ENCODE measurements around the gene DES. TPM values are rescaled to one million over a fixed set of nuclear protein-coding genes. Genes with fewer than 3 reads are reported as not detected.

The DES gene
- total and polyA plus RNA-seq, 7 experiments from 2014 or later, result 1.5 TPM; not detected in 6

DNA sequence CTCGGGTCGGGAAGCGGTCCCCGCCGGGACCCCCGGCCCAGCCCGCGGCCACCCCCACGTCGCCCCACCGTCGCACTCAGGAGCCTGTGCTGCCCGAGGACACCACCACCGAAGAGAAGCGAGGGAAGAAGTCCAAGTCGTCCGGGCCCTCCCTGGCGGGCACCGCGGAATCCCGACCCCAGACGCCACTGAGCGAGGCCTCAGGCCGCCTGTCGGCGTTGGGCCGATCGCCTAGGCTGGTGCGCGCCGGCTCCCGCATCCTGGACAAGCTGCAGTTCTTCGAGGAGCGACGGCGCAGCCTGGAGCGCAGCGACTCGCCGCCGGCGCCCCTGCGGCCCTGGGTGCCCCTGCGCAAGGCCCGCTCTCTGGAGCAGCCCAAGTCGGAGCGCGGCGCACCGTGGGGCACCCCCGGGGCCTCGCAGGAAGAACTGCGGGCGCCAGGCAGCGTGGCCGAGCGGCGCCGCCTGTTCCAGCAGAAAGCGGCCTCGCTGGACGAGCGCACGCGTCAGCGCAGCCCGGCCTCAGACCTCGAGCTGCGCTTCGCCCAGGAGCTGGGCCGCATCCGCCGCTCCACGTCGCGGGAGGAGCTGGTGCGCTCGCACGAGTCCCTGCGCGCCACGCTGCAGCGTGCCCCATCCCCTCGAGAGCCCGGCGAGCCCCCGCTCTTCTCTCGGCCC, 30.1 kb downstream of the DES start:
- DNase-seq, result no peak
- Histone ChIP-seq H3K9me3 (ENCODE audit: control insufficient read depth in 2 of 3, low read length in 3 of 3) (no peaks in the 10 kb centered on the region), H3K36me3 (ENCODE audit: control insufficient read depth in 2 of 3, insufficient read depth in 3 of 3, low read length in 3 of 3) (no peaks in the 10 kb centered on the region), H3K27ac (ENCODE audit: low read depth, low read length) (no peak overlapping the region), H3K4me3 (ENCODE audit: low read length) (no peak overlapping the region), H3K4me1 (ENCODE audit: control insufficient read depth in 2 of 2, insufficient read depth in 2 of 2, low read length in 2 of 2) (no peaks in the 10 kb centered on the region), H3K27me3 (ENCODE audit: control insufficient read depth in 2 of 2, insufficient read depth in 2 of 2, low read length in 2 of 2) (no peaks in the 10 kb centered on the region)
- CTCF ChIA-PET, result no interaction called here
- H3K27ac Mint-ChIP-seq, result no peak overlapping the region
- intact Hi-C loops (cut with micrococcal nuclease), result no loop called here
- no peaks in the 10 kb centered on the region for H3K9me3 Mint-ChIP-seq
- no peak for ATAC-seq
- POLR2A ChIA-PET, result no interaction called here
- peaks cover 5 to 55% (median 9%) of the 10 kb centered on the region in 5 donors for H3K27me3 Mint-ChIP-seq
- H3K4me1 Mint-ChIP-seq, result peaks cover 0 to 12% (median 4%) of the 10 kb centered on the region in 7 donors
- H3K36me3 Mint-ChIP-seq, result peaks cover 0 to 15% (median 0%) of the 10 kb centered on the region in 5 donors
- peak overlapping the region in 2 of 10 donors; percentile 23 to 38 for H3K4me3 Mint-ChIP-seq

DNA sequence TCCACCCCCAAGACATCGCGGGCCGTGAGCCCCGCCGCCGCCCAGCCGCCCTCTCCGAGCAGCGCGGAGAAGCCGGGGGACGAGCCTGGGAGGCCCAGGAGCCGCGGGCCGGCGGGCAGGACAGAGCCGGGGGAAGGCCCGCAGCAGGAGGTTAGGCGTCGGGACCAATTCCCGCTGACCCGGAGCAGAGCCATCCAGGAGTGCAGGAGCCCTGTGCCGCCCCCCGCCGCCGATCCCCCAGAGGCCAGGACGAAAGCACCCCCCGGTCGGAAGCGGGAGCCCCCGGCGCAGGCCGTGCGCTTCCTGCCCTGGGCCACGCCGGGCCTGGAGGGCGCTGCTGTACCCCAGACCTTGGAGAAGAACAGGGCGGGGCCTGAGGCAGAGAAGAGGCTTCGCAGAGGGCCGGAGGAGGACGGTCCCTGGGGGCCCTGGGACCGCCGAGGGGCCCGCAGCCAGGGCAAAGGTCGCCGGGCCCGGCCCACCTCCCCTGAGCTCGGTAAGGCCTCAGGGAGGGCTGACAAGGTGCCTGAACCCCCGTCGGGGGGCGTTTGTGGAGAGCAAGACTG, 30.7 kb downstream of the DES start:
- no peaks in the 10 kb centered on the region for H3K27me3 ChIP-seq (ENCODE audit: control insufficient read depth in 2 of 2, insufficient read depth in 2 of 2, low read length in 2 of 2)
- ChIA-PET POLR2A (no interaction called here), CTCF (no interaction called here)
- no peak overlapping the region for H3K27ac Mint-ChIP-seq
- H3K4me1 ChIP-seq (ENCODE audit: control insufficient read depth in 2 of 2, insufficient read depth in 2 of 2, low read length in 2 of 2), result no peaks in the 10 kb centered on the region
- no peaks in the 10 kb centered on the region for H3K36me3 ChIP-seq (ENCODE audit: control insufficient read depth in 2 of 3, insufficient read depth in 3 of 3, low read length in 3 of 3)
- H3K4me3 Mint-ChIP-seq, result peak overlapping the region in 3 of 10 donors; percentile 23 to 39 (median 38)
- H3K4me1 Mint-ChIP-seq, result peaks cover 0 to 12% (median 4%) of the 10 kb centered on the region in 7 donors
- intact Hi-C loops (cut with micrococcal nuclease), result no loop called here
- no peak overlapping the region for H3K27ac ChIP-seq (ENCODE audit: low read depth, low read length)
- no peaks in the 10 kb centered on the region for H3K9me3 ChIP-seq (ENCODE audit: control insufficient read depth in 2 of 3, low read length in 3 of 3)
- H3K4me3 ChIP-seq (ENCODE audit: low read length), result no peak overlapping the region
- H3K27me3 Mint-ChIP-seq, result peaks cover 5 to 50% (median 9%) of the 10 kb centered on the region in 5 donors
- DNase-seq (no peak), ATAC-seq (no peak)
- H3K9me3 Mint-ChIP-seq, result no peaks in the 10 kb centered on the region
- H3K36me3 Mint-ChIP-seq, result peaks cover 0 to 15% (median 0%) of the 10 kb centered on the region in 5 donors

DNA sequence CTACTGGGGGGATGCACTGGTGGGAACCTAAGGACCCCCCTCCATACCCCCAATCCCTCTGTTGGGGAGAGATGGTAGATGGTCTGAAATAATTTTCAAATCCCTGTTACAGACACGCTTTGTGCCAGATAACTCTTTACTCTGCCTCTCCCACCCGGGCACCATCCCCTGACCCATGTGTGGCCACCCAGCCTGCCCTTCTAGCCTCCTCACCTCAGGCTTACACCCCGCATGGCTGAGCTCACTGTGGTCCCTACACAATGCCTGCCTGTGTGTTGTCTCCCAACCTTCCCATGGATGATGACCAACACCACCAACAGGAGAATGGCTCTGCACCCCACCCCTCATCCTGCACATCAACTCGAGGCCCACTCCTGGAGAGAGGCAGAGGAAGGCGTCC, 31.4 kb downstream of the DES start:
- Histone ChIP-seq H3K27ac (ENCODE audit: low read depth, low read length) (no peak overlapping the region), H3K4me3 (ENCODE audit: low read length) (no peak overlapping the region), H3K36me3 (ENCODE audit: control insufficient read depth in 2 of 3, insufficient read depth in 3 of 3, low read length in 3 of 3) (no peaks in the 10 kb centered on the region), H3K27me3 (ENCODE audit: control insufficient read depth in 2 of 2, insufficient read depth in 2 of 2, low read length in 2 of 2) (no peaks in the 10 kb centered on the region), H3K4me1 (ENCODE audit: control insufficient read depth in 2 of 2, insufficient read depth in 2 of 2, low read length in 2 of 2) (no peaks in the 10 kb centered on the region), H3K9me3 (ENCODE audit: control insufficient read depth in 2 of 3, low read length in 3 of 3) (no peaks in the 10 kb centered on the region)
- H3K27ac Mint-ChIP-seq, result peak overlapping the region in 1 of 9 donors; percentile 71
- ChIA-PET POLR2A (no interaction called here), CTCF (no interaction called here)
- peaks cover 0 to 15% (median 0%) of the 10 kb centered on the region in 5 donors for H3K36me3 Mint-ChIP-seq
- peaks cover 5 to 45% (median 9%) of the 10 kb centered on the region in 5 donors for H3K27me3 Mint-ChIP-seq
- H3K9me3 Mint-ChIP-seq, result no peaks in the 10 kb centered on the region
- peaks cover 0 to 12% (median 4%) of the 10 kb centered on the region in 7 donors for H3K4me1 Mint-ChIP-seq
- H3K4me3 Mint-ChIP-seq, result peak overlapping the region in 6 of 10 donors; percentile 6 to 39 (median 24)
- ATAC-seq (no peak), DNase-seq (no peak)
- intact Hi-C loops (cut with micrococcal nuclease), result no loop called here

GRCh38 chr2:219451661-219452360, 33.6 kb downstream of the DES start:
- Histone ChIP-seq H3K27ac (ENCODE audit: low read depth, low read length) (no peak overlapping the region), H3K9me3 (ENCODE audit: control insufficient read depth in 2 of 3, low read length in 3 of 3) (no peaks in the 10 kb centered on the region), H3K4me1 (ENCODE audit: control insufficient read depth in 2 of 2, insufficient read depth in 2 of 2, low read length in 2 of 2) (no peaks in the 10 kb centered on the region), H3K27me3 (ENCODE audit: control insufficient read depth in 2 of 2, insufficient read depth in 2 of 2, low read length in 2 of 2) (no peaks in the 10 kb centered on the region), H3K4me3 (ENCODE audit: low read length) (no peak overlapping the region), H3K36me3 (ENCODE audit: control insufficient read depth in 2 of 3, insufficient read depth in 3 of 3, low read length in 3 of 3) (no peaks in the 10 kb centered on the region)
- ATAC-seq (peak; percentile 6), DNase-seq (no peak)
- no peak overlapping the region for H3K27ac Mint-ChIP-seq
- H3K9me3 Mint-ChIP-seq, result no peaks in the 10 kb centered on the region
- H3K27me3 Mint-ChIP-seq, result peaks cover 5 to 29% (median 9%) of the 10 kb centered on the region in 5 donors
- CTCF ChIA-PET, result no interaction called here
- H3K4me1 Mint-ChIP-seq, result peaks cover 0 to 10% (median 4%) of the 10 kb centered on the region in 7 donors
- H3K36me3 Mint-ChIP-seq, result peaks cover 0 to 15% (median 0%) of the 10 kb centered on the region in 5 donors
- H3K4me3 Mint-ChIP-seq, result no peak overlapping the region
- intact Hi-C loops (cut with micrococcal nuclease), result no loop called here
- POLR2A ChIA-PET, result no interaction called here

DNA sequence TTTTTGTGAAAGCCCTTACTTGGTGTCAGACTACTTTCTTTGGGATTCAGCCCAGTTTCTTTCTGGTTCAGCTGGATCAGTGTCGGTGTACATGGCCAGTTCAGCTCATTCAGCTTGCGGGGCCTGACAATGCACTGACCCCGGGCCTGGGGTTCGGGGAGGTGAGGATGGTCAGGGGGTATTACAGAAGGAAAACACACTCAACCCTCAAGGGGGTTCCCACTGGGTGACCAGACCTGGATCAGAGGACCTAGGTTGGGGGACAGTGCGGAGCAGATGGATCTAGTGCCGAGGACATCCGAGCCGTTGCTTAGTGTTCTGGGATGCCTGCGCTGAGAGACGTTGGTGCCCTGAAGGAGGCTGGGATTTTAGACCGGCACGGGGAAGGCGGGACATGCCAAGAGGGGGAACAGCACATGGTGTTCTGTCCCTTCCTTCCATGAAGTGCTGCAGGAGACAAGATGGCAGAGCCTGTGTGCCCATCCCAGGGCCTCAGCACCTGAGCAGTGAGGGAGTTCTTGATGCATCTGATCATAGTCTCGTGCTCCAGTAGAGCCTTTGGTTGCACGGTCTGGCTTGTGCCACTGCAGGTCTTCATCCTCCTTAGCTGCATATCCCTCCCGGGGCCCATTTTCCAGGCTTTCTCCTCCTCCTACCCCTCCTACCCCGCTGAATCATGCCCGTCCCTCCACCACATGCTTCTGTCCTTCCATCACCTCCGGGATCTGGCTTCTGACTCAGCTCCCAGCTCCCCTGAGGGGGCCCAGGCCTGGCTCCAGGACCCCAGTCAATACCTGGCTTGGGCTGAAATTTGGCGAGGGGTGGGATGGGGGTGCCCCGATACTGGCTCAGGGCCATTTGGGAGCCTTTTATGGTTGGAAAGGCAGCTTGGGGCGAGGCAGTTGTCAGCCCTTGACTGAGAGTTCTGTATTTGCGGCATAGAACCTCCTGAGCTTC, 34.5 kb downstream of the DES start:
- ChIA-PET POLR2A (interaction anchor here (0.6 kb wide), 1 partner anchor 11 kb away, joined by 3 read pairs; no protein-coding TSS in a partner anchor), CTCF (no interaction called here)
- intact Hi-C loops (cut with micrococcal nuclease), result no loop called here
- no peaks in the 10 kb centered on the region for H3K9me3 Mint-ChIP-seq
- Histone ChIP-seq H3K27ac (ENCODE audit: low read depth, low read length) (no peak overlapping the region), H3K36me3 (ENCODE audit: control insufficient read depth in 2 of 3, insufficient read depth in 3 of 3, low read length in 3 of 3) (no peaks in the 10 kb centered on the region), H3K9me3 (ENCODE audit: control insufficient read depth in 2 of 3, low read length in 3 of 3) (no peaks in the 10 kb centered on the region), H3K4me3 (ENCODE audit: low read length) (no peak overlapping the region), H3K4me1 (ENCODE audit: control insufficient read depth in 2 of 2, insufficient read depth in 2 of 2, low read length in 2 of 2) (no peaks in the 10 kb centered on the region), H3K27me3 (ENCODE audit: control insufficient read depth in 2 of 2, insufficient read depth in 2 of 2, low read length in 2 of 2) (no peaks in the 10 kb centered on the region)
- H3K36me3 Mint-ChIP-seq, result peaks cover 0 to 15% (median 0%) of the 10 kb centered on the region in 5 donors
- H3K27ac Mint-ChIP-seq, result no peak overlapping the region
- ATAC-seq, result no peak
- peaks cover 0 to 10% (median 4%) of the 10 kb centered on the region in 7 donors for H3K4me1 Mint-ChIP-seq
- peaks cover 5 to 26% (median 9%) of the 10 kb centered on the region in 5 donors for H3K27me3 Mint-ChIP-seq
- no peak for DNase-seq
- no peak overlapping the region for H3K4me3 Mint-ChIP-seq

Measured in naive thymus-derived CD4-positive, alpha-beta T cell (primary cell).